ENCODE results near the gene ZNF407.

ZNF407 gene

GRCh38 chr18:74598350-74599001 is 806 bp downstream of the ZNF407 start:
- Histone ChIP-seq H3K9ac (ENCODE audit: low read depth, low read length) (peak overlapping the region; percentile 97), H3K4me1 (ENCODE audit: insufficient read depth, low read length) (peaks cover 4% of the 10 kb centered on the region; the same call in 1 of the 2 replicates), H3K36me3 (ENCODE audit: insufficient read depth, low read length) (no peaks in the 10 kb centered on the region), H3K9me3 (ENCODE audit: control insufficient read depth, insufficient read depth, low read length) (no peaks in the 10 kb centered on the region)

DNA sequence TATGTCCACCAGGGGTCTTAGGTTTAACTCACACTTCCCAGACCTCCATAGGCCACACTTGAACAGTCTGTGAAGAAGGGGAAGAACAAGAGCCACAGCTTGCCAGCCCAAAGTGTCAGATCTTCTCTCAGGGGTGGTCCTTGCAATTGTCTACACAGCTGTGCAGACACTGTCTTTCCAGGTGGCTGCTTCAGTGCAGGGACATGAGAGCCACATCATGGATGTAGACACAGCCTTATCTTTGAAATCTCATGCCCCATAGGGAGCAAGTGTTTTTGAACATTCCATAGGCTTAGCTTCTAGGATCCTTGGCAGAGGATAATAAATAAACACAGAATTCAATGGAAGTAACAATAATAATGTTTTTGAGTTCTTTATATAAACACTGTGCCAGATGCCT is 6.7 kb downstream of the ZNF407 start:
- Histone ChIP-seq H3K9me3 (ENCODE audit: control insufficient read depth, insufficient read depth, low read length) (no peaks in the 10 kb centered on the region), H3K4me1 (ENCODE audit: insufficient read depth, low read length) (no peaks in the 10 kb centered on the region), H3K36me3 (ENCODE audit: insufficient read depth, low read length) (no peaks in the 10 kb centered on the region), H3K9ac (ENCODE audit: low read depth, low read length) (no peak overlapping the region)

- Histone ChIP-seq H3K36me3 (ENCODE audit: insufficient read depth, low read length) (no peaks in the 10 kb centered on the region), H3K4me1 (ENCODE audit: insufficient read depth, low read length) (no peaks in the 10 kb centered on the region), H3K9ac (ENCODE audit: low read depth, low read length) (no peak overlapping the region), H3K9me3 (ENCODE audit: control insufficient read depth, insufficient read depth, low read length) (no peaks in the 10 kb centered on the region)
Measured at GRCh38 chr18:74604774-74605173, 7.1 kb downstream of the ZNF407 start.

DNA sequence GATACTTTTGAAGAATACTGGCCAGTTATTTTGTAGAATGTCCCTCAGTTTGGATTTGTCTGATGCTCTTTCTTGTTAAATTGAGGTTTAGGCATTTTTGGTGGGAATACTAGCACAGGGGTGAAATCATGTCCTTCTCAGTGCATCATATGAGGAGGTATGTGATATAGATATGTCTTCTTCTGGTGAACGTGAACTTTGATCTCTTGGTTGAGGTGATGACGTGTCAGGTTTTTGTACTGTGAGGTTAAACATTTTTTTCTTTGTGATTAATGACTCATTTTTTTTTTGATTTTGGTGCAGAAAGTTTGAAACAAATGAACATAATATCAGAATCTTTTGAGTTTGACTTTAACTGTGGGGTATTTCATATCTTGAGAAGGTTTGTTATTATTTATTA is 11.0 kb downstream of the ZNF407 start:
- Histone ChIP-seq H3K9me3 (ENCODE audit: control insufficient read depth, insufficient read depth, low read length) (no peaks in the 10 kb centered on the region), H3K36me3 (ENCODE audit: insufficient read depth, low read length) (no peaks in the 10 kb centered on the region), H3K4me1 (ENCODE audit: insufficient read depth, low read length) (no peaks in the 10 kb centered on the region), H3K9ac (ENCODE audit: low read depth, low read length) (no peak overlapping the region)

DNA sequence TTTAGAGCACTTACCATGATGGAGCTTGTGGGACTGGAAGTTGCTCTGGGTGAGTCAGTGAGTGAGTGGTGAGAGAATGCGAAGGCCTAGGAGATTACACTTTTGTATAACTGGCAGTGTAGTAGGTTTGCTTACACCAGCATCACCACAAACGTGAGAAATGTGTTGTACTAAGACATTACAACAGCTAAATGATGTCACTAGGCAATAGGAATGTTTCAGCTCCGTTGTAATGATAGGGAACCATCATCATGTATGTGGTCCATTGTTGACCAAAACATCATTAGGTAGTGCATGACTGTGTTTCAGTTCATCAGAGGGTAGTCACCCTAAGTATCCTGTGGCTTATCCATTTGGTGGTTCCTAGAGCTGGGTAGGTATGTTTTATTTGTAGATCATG is 11.9 kb downstream of the ZNF407 start:
- Histone ChIP-seq H3K36me3 (ENCODE audit: insufficient read depth, low read length) (no peaks in the 10 kb centered on the region), H3K9ac (ENCODE audit: low read depth, low read length) (no peak overlapping the region), H3K9me3 (ENCODE audit: control insufficient read depth, insufficient read depth, low read length) (no peaks in the 10 kb centered on the region), H3K4me1 (ENCODE audit: insufficient read depth, low read length) (no peaks in the 10 kb centered on the region)

- H3K9me3 ChIP-seq (ENCODE audit: control insufficient read depth, insufficient read depth, low read length) = no peaks in the 10 kb centered on the region
- no peak overlapping the region for H3K9ac ChIP-seq (ENCODE audit: low read depth, low read length)
- no peaks in the 10 kb centered on the region for H3K36me3 ChIP-seq (ENCODE audit: insufficient read depth, low read length)
- H3K4me1 ChIP-seq (ENCODE audit: insufficient read depth, low read length) = no peaks in the 10 kb centered on the region
Measured at GRCh38 chr18:74610051-74610615, 12.5 kb downstream of the ZNF407 start.

- Histone ChIP-seq H3K36me3 (ENCODE audit: insufficient read depth, low read length) (no peaks in the 10 kb centered on the region), H3K9me3 (ENCODE audit: control insufficient read depth, insufficient read depth, low read length) (no peaks in the 10 kb centered on the region), H3K9ac (ENCODE audit: low read depth, low read length) (no peak overlapping the region), H3K4me1 (ENCODE audit: insufficient read depth, low read length) (no peaks in the 10 kb centered on the region)
Measured at GRCh38 chr18:74610860-74611259, 13.2 kb downstream of the ZNF407 start.

DNA sequence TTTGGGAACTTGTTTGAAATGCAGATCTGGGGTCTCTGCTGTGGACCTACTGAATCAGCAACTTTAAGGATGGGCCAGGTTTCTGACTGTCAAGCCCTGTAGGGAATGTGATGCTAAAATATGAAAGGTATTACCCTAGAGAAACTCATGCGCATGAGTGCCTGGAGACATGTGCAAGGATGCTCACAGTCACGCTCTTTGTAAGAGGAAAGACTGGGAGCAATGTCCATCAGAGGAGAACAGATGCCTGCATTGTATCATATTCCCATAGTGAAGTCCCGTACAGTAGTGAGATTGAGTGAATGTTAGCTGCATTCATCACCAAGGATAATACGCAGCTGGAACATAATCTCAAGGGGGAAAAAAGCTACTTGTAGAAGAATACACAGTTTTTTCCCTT is 14.1 kb downstream of the ZNF407 start:
- H3K36me3 ChIP-seq (ENCODE audit: insufficient read depth, low read length) = no peaks in the 10 kb centered on the region
- H3K9ac ChIP-seq (ENCODE audit: low read depth, low read length) = no peak overlapping the region
- H3K9me3 ChIP-seq (ENCODE audit: control insufficient read depth, insufficient read depth, low read length) = no peaks in the 10 kb centered on the region
- no peaks in the 10 kb centered on the region for H3K4me1 ChIP-seq (ENCODE audit: insufficient read depth, low read length)

DNA sequence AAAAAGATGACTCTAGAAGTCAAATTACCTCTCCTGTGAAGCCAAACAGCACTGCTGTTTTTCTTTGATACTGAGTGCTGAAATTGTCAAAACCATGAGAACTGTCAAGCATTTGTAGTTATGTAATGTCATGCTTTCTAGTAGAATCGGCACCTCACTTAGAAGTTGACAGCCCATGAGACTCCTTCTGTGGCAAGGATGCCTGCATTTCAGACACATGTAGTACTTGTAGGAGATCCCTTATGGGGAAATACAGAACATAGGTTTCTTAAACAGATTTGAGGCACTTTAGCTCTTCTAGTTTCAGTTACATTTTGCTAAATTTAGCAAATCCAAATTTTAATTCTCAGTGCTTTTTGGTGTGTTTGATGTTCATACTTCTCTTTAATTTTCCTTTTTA is 15.7 kb downstream of the ZNF407 start:
- H3K36me3 ChIP-seq (ENCODE audit: insufficient read depth, low read length) = no peaks in the 10 kb centered on the region
- no peak overlapping the region for H3K9ac ChIP-seq (ENCODE audit: low read depth, low read length)
- no peaks in the 10 kb centered on the region for H3K9me3 ChIP-seq (ENCODE audit: control insufficient read depth, insufficient read depth, low read length)
- no peaks in the 10 kb centered on the region for H3K4me1 ChIP-seq (ENCODE audit: insufficient read depth, low read length)

DNA sequence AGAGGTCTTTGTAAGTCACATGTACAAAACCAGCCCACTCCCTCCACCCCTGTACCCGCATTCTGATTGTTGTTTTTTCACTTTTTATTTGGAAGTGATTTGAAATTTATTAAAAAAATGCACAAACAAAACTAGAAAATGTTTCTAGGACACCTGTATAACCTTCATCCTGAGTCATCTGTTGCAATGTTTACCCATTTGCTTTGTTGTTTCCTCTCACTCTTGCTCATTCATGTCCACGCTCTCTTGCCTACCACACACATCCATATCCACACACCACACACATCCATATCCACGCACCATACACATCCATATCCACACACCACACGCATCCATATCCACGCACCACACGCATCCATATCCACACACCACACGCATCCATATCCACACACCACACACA is 18.8 kb downstream of the ZNF407 start:
- Histone ChIP-seq H3K9me3 (ENCODE audit: control insufficient read depth, insufficient read depth, low read length) (no peaks in the 10 kb centered on the region), H3K36me3 (ENCODE audit: insufficient read depth, low read length) (no peaks in the 10 kb centered on the region), H3K4me1 (ENCODE audit: insufficient read depth, low read length) (no peaks in the 10 kb centered on the region), H3K9ac (ENCODE audit: low read depth, low read length) (no peak overlapping the region)

DNA sequence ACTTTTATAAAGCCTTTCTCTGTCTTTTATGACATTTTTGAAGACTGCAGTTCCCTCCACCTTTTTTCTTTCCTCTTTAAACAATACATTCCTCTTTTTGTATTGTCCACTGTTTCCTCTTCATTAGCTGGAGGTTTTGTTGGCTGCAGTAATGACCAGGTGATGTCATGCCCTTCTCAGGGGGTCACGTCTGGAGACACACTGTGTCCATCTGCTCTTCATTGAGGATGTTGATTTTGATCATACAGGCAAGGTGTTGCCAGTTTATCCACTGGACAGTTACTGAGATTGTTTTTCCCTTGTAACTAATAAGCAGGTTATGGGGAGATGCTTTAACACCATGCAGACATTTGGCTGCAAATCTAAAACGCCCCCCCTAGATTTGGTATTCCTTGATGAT is 19.8 kb downstream of the ZNF407 start:
- no peak overlapping the region for H3K9ac ChIP-seq (ENCODE audit: low read depth, low read length)
- no peaks in the 10 kb centered on the region for H3K36me3 ChIP-seq (ENCODE audit: insufficient read depth, low read length)
- H3K9me3 ChIP-seq (ENCODE audit: control insufficient read depth, insufficient read depth, low read length) = no peaks in the 10 kb centered on the region
- H3K4me1 ChIP-seq (ENCODE audit: insufficient read depth, low read length) = no peaks in the 10 kb centered on the region

GRCh38 chr18:74622072-74622471 is 24.4 kb downstream of the ZNF407 start:
- no peak overlapping the region for H3K9ac ChIP-seq (ENCODE audit: low read depth, low read length)
- peaks cover 9% of the 10 kb centered on the region; the same call in 1 of the 2 replicates for H3K4me1 ChIP-seq (ENCODE audit: insufficient read depth, low read length)

GRCh38 chr18:74623047-74623816 is 25.6 kb downstream of the ZNF407 start:
- Histone ChIP-seq H3K36me3 (ENCODE audit: insufficient read depth, low read length) (no peaks in the 10 kb centered on the region), H3K4me1 (ENCODE audit: insufficient read depth, low read length) (peaks cover 9% of the 10 kb centered on the region; the same call in 1 of the 2 replicates), H3K9me3 (ENCODE audit: control insufficient read depth, insufficient read depth, low read length) (no peaks in the 10 kb centered on the region), H3K9ac (ENCODE audit: low read depth, low read length) (no peak overlapping the region)

More at GRCh38 chr18:74622072-74622471, 24.4 kb downstream of the ZNF407 start:
- no peaks in the 10 kb centered on the region for H3K9me3 ChIP-seq (ENCODE audit: control insufficient read depth, insufficient read depth, low read length)
- H3K36me3 ChIP-seq (ENCODE audit: insufficient read depth, low read length) = no peaks in the 10 kb centered on the region

GRCh38 chr18:74624466-74624865 is 26.8 kb downstream of the ZNF407 start:
- Histone ChIP-seq H3K36me3 (ENCODE audit: insufficient read depth, low read length) (no peaks in the 10 kb centered on the region), H3K4me1 (ENCODE audit: insufficient read depth, low read length) (peaks cover 9% of the 10 kb centered on the region; the same call in 1 of the 2 replicates), H3K9me3 (ENCODE audit: control insufficient read depth, insufficient read depth, low read length) (no peaks in the 10 kb centered on the region), H3K9ac (ENCODE audit: low read depth, low read length) (no peak overlapping the region)

- H3K9ac ChIP-seq (ENCODE audit: low read depth, low read length) = no peak overlapping the region
- no peaks in the 10 kb centered on the region for H3K9me3 ChIP-seq (ENCODE audit: control insufficient read depth, insufficient read depth, low read length)
- no peaks in the 10 kb centered on the region for H3K36me3 ChIP-seq (ENCODE audit: insufficient read depth, low read length)
- H3K4me1 ChIP-seq (ENCODE audit: insufficient read depth, low read length) = peaks cover 9% of the 10 kb centered on the region; the same call in 1 of the 2 replicates
Measured at GRCh38 chr18:74625157-74625556, 27.5 kb downstream of the ZNF407 start.
